ENCODE measurements around the gene DPEP1. TPM values are rescaled to one million over a fixed set of nuclear protein-coding genes. Genes with fewer than 3 reads are reported as not detected.

The DPEP1 gene
- total RNA-seq, 1 donor from 2014 or later = 0.24 TPM

GRCh38 chr16:89638455-89638854 lies 25.0 kb downstream of the DPEP1 start:
- Mint-ChIP-seq H3K9me3 (no peaks in the 10 kb centered on the region), H3K27me3 (ENCODE audit: insufficient read depth, low read depth) (peaks cover 16% of the 10 kb centered on the region), H3K36me3 (no peaks in the 10 kb centered on the region), H3K4me1 (peaks cover 10% of the 10 kb centered on the region), H3K4me3 (no peak overlapping the region), H3K27ac (no peak overlapping the region)
- H3K4me3 ChIP-seq = no peak overlapping the region
- no peak overlapping the region for H2AFZ ChIP-seq (replicated peaks)
- H3K27me3 ChIP-seq = peaks cover 18% of the 10 kb centered on the region
- H3K79me2 ChIP-seq (ENCODE audit: low read depth) = no peaks in the 10 kb centered on the region
- no peak for DNase-seq (ENCODE audit: low spot score)
- TF ChIP-seq EZH2 (IDR thresholded peaks at IDR 0.05) (no peak), EZH2phosphoT487 (IDR thresholded peaks at IDR 0.05) (no peak), CTCF (IDR thresholded peaks at IDR 0.05) (no peak)
- H4K20me1 ChIP-seq (ENCODE audit: low read depth) = peaks cover 4% of the 10 kb centered on the region
- H3K9me3 ChIP-seq (ENCODE audit: low read depth) = no peaks in the 10 kb centered on the region
- H3F3A ChIP-seq (ENCODE audit: low read depth) = peaks cover 3% of the 10 kb centered on the region
- H3K4me2 ChIP-seq = no peak overlapping the region
- H3K9ac ChIP-seq = no peak overlapping the region
- H3K4me1 ChIP-seq = no peaks in the 10 kb centered on the region
- no peaks in the 10 kb centered on the region for H3K36me3 ChIP-seq
- no peak overlapping the region for H3K27ac ChIP-seq

- Mint-ChIP-seq H3K27me3 (ENCODE audit: insufficient read depth, low read depth) (peaks cover 9% of the 10 kb centered on the region), H3K36me3 (no peaks in the 10 kb centered on the region), H3K9me3 (no peaks in the 10 kb centered on the region), H3K4me3 (no peak overlapping the region), H3K27ac (no peak overlapping the region), H3K4me1 (peaks cover 10% of the 10 kb centered on the region)
- no peak overlapping the region for H3K4me2 ChIP-seq
- no peak overlapping the region for H3K4me3 ChIP-seq
- H3K27ac ChIP-seq = no peak overlapping the region
- no peaks in the 10 kb centered on the region for H3K9me3 ChIP-seq (ENCODE audit: low read depth)
- H3K27me3 ChIP-seq = peaks cover 9% of the 10 kb centered on the region
- TF ChIP-seq EZH2 (IDR thresholded peaks at IDR 0.05) (no peak), CTCF (IDR thresholded peaks at IDR 0.05) (no peak), EZH2phosphoT487 (IDR thresholded peaks at IDR 0.05) (no peak)
- peaks cover 3% of the 10 kb centered on the region for H3F3A ChIP-seq (ENCODE audit: low read depth)
- DNase-seq (ENCODE audit: low spot score) = no peak
- H3K79me2 ChIP-seq (ENCODE audit: low read depth) = no peaks in the 10 kb centered on the region
- no peak overlapping the region for H2AFZ ChIP-seq (replicated peaks)
- no peak overlapping the region for H3K9ac ChIP-seq
- H3K36me3 ChIP-seq = no peaks in the 10 kb centered on the region
- H3K4me1 ChIP-seq = no peaks in the 10 kb centered on the region
- peaks cover 4% of the 10 kb centered on the region for H4K20me1 ChIP-seq (ENCODE audit: low read depth)
Measured at GRCh38 chr16:89639385-89639784, 25.9 kb downstream of the DPEP1 start.

GRCh38 chr16:89641458-89642119 lies 28.1 kb downstream of the DPEP1 start:
- Mint-ChIP-seq H3K36me3 (peaks cover 5% of the 10 kb centered on the region), H3K27ac (no peak overlapping the region), H3K4me1 (peaks cover 10% of the 10 kb centered on the region), H3K4me3 (peak overlapping the region; percentile 64), H3K9me3 (no peaks in the 10 kb centered on the region), H3K27me3 (ENCODE audit: insufficient read depth, low read depth) (peaks cover 6% of the 10 kb centered on the region)
- H3K27me3 ChIP-seq = no peaks in the 10 kb centered on the region
- no peak for DNase-seq (ENCODE audit: low spot score)
- no peaks in the 10 kb centered on the region for H3K36me3 ChIP-seq
- no peak overlapping the region for H3K27ac ChIP-seq
- no peak overlapping the region for H3K4me2 ChIP-seq
- no peak overlapping the region for H3K9ac ChIP-seq
- no peaks in the 10 kb centered on the region for H3K4me1 ChIP-seq
- H3K79me2 ChIP-seq (ENCODE audit: low read depth) = no peaks in the 10 kb centered on the region
- H2AFZ ChIP-seq (replicated peaks) = no peak overlapping the region
- no peaks in the 10 kb centered on the region for H3K9me3 ChIP-seq (ENCODE audit: low read depth)
- H3F3A ChIP-seq (ENCODE audit: low read depth) = peaks cover 3% of the 10 kb centered on the region
- H3K4me3 ChIP-seq = no peak overlapping the region
- H4K20me1 ChIP-seq (ENCODE audit: low read depth) = peaks cover 4% of the 10 kb centered on the region
- TF ChIP-seq CTCF (IDR thresholded peaks at IDR 0.05) (no peak), EZH2phosphoT487 (IDR thresholded peaks at IDR 0.05) (no peak), EZH2 (IDR thresholded peaks at IDR 0.05) (no peak)
